Epithelial cell of esophagus (primary cell): ENCODE measurements around the gene SMIM7.

Experiments
- DNase-seq: peaks from one replicate; pipeline ENCODE4 v3.0.0; 2010; ENCODE audit warnings: low read depth
- H3K4me3 ChIP-seq: 2 replicates; pipeline ENCODE4 v1.5.1; 2011; ENCODE audit warnings: mild to moderate bottlenecking, low read length, control low read depth
- TF ChIP-seq, protein P1 (sequence below): IDR thresholded peaks from 2 replicates; pipeline ENCODE4 v1.5.1; 2011; ENCODE audit warnings: low read depth, mild to moderate bottlenecking, low read length, control low read depth, inconsistent platforms; ENCODE audit not compliant: insufficient read depth; ENCODE audit errors: missing control alignments

Gene SMIM7

DNA sequence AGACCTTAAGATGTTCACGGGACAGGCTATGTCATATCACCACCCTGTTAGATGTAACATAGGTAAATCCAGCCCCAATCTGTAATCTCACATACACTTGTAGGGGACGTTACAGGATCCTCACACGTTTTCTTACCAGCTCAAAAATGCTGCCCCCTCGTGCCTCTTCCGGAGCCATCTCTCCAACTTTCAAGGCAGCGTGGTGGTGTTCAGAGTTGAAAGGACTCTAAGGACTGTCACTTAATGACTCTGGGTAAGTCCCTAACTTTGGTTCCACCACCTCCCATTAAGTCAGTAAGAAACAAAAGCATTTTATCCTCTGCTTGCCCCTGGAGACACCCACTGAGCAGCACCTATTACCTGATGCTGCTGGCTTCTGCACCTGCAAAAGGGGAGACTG is 36.4 kb downstream of the SMIM7 start:
- no peak overlapping the region for H3K4me3 ChIP-seq
- DNase-seq: no peak
- TF ChIP-seq, protein P1, sequence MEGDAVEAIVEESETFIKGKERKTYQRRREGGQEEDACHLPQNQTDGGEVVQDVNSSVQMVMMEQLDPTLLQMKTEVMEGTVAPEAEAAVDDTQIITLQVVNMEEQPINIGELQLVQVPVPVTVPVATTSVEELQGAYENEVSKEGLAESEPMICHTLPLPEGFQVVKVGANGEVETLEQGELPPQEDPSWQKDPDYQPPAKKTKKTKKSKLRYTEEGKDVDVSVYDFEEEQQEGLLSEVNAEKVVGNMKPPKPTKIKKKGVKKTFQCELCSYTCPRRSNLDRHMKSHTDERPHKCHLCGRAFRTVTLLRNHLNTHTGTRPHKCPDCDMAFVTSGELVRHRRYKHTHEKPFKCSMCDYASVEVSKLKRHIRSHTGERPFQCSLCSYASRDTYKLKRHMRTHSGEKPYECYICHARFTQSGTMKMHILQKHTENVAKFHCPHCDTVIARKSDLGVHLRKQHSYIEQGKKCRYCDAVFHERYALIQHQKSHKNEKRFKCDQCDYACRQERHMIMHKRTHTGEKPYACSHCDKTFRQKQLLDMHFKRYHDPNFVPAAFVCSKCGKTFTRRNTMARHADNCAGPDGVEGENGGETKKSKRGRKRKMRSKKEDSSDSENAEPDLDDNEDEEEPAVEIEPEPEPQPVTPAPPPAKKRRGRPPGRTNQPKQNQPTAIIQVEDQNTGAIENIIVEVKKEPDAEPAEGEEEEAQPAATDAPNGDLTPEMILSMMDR: no peak

DNA sequence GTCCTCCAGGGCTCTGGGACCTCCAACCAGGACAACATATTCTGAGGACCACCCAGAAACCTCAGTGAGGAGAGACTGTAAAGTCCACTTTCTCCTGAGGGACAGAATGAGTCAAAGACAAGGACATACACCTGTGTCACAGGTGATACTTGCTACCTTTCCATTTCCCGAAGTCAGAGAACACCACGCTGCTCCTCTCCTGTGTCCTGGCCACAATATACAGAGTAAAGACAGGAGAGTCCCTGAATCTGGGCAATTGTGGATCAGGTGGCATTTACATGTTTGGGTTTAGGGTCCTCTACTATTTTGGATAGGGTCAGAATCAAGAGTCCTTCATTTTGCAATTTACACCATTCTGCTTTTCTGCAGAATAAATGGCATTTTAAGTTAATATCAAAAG is 36.9 kb downstream of the SMIM7 start:
- no peak for DNase-seq
- no peak overlapping the region for H3K4me3 ChIP-seq
- TF ChIP-seq, protein P1: no peak

DNA sequence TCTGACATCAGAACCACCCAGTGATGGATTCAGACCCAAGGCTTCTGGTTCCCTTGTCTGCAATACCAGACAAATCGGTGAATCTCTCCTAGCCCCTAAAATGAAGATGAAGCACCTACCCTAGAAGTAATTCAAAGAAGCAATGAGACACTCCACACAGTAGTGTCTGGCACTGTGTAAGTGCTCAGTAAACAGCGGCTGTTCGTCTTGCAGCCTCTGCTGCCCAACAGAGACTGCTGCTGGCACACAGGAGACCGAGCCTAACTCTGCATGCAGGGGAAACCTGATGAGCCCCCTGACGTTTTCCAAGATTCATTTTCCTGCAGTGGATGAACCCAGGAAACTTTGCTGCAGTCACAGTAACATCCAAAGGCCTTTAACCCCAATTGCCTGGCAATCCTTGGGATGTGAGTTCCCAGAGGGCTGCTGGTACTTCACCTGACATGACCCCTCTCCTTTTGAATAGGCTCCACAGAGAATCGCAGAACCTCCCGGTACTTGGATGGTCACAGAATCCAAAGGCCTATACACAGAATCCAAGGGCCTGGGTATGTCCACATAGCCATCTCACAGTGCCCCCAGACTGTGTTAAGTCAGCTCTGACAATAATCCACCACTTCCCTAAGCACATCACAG is 38.7 kb downstream of the SMIM7 start:
- no peak overlapping the region for H3K4me3 ChIP-seq
- TF ChIP-seq, protein P1: no peak
- DNase-seq: no peak

DNA sequence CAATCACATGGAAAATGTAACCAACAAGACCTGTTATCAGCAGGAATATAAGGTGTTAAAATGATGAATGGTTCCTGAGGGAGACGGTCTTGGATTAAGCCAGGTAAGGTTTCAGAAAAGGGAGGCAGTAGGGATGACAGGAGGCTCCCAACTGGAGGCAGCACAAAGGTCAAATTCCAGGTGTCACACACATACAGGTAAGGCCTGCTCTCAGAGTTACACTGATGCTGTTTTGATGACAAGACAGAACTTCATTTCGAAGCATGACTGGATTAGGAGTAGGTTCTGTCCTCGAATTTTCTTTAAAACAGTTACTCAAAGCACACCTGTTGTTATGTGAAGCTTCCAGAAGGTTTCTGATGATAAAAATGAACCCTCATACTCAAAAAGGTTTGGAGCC is 39.4 kb downstream of the SMIM7 start:
- no peak overlapping the region for H3K4me3 ChIP-seq
- TF ChIP-seq, protein P1: no peak
- DNase-seq: no peak

DNA sequence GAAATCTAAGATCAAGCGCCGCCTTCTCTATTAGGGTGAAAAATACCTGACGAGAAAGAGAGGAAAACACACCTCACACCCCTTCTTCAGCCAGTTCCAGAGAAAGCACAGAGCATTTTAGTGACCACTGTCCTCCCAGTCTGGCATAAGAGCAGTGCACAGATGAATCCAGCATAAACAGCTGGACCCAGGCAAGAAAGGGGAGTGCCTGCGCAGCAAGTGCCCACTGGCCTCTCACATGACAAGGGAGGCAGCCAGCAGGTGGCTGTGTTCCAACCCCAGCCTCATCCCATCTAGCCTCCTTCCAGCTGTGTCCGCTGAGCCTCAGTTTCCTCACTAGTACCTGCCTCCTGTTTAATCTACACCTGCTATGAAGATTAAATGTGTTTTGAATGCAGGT is 39.9 kb downstream of the SMIM7 start:
- DNase-seq: no peak
- H3K4me3 ChIP-seq: no peak overlapping the region
- TF ChIP-seq, protein P1: no peak

DNA sequence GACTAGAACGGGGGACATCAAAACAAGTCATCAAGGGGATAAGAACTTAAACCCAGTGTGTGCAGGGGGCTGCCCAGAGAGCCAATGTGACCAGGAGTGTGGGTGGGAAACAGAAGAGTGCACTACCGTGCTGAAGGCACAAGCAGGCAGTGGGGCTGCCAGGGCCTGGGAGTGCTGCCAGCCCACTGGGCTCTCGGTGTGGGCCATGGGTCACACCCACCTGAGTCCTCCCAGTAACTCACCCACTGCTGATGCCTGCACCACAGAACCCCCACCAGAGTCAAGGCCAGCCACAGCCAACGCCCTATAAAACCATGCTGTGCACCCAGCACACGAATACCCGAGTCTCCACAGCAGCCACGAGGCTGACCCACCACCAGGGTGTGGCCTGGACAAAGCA is 40.5 kb downstream of the SMIM7 start:
- DNase-seq: no peak
- H3K4me3 ChIP-seq: no peak overlapping the region
- TF ChIP-seq, protein P1: no peak

DNA sequence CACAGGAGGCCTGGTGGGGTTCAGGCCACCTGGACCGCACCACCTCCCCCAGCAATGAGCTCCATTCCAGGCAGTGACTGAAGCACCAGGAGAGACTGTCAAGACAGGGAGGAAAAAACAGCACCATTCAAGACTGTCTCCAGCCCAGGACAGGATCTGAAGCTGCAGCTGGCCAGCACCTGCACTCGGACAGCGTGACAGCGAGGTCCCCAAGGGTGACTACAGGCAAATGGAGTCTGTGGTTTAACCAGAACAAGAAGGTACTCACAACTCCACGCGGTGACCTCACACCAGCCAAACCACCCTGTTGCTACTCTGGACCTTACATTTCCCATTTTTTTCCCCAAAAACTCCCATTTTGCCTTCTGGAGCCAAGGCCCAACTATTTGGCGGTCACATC is 41.7 kb downstream of the SMIM7 start:
- DNase-seq: no peak
- TF ChIP-seq, protein P1: no peak
- no peak overlapping the region for H3K4me3 ChIP-seq
